Subcutaneous adipose tissue (tissue), 4 donors: ENCODE results near the gene S100A1. TPM values are rescaled to one million over a fixed set of nuclear protein-coding genes. Genes with fewer than 3 reads are reported as not detected.

Source experiments
- CTCF ChIP-seq: fragments of 450-650 bp; IDR thresholded peaks from one replicate; pipeline ENCODE4 v1.5.1; 2016; ENCODE audit warnings: low read depth, mild to moderate bottlenecking, control low read depth, antibody characterized with exemption, moderate library complexity
- total RNA-seq, 4 donors: library from RNA; depleted of rRNA; stranded (reverse); fragments of >200 nt; gene quantifications; one replicate each; pipeline ENCODE4 v1.1.0, GENCODE V29; 2016

The S100A1 gene
- total RNA-seq, result 100 to 1,000 TPM in 1 of 4 donors, 10 to 100 TPM in 1, 1 to 10 TPM in 1, under 1 TPM in 1; 0.66 to 132 (median 17.2) TPM

- TF ChIP-seq CTCF, result no peak
Measured at GRCh38 chr1:153627715-153628626, at the start of gene S100A1. S100A1 (plus strand) TSS chr1:153628434; CDS start chr1:153630522, 2,088 bp downstream.

- no peak for TF ChIP-seq CTCF
Measured at GRCh38 chr1:153578490-153578889, 49.7 kb upstream of the S100A1 start.

GRCh38 chr1:153578936-153579335 lies 49.3 kb upstream of the S100A1 start:
- no peak for TF ChIP-seq CTCF

GRCh38 chr1:153583976-153584375 lies 44.3 kb upstream of the S100A1 start:
- TF ChIP-seq CTCF, result no peak

GRCh38 chr1:153585006-153585405 lies 43.2 kb upstream of the S100A1 start:
- no peak for TF ChIP-seq CTCF

- no peak for TF ChIP-seq CTCF
Measured at GRCh38 chr1:153586347-153586746, 41.9 kb upstream of the S100A1 start.

GRCh38 chr1:153587314-153587713 lies 40.9 kb upstream of the S100A1 start:
- TF ChIP-seq CTCF, result no peak
